Left hindlimb (tissue), 1 donor: ENCODE data around the gene CIART.
"Not testable (repeated sequence)": the region's sequence is repeated elsewhere in the genome, so short reads cannot be mapped to it uniquely, and the experiment has no call there.

ENCODE experiments used
- DNase-seq: peaks from one replicate; pipeline ENCODE4 v3.0.0-alpha.2; 2018

CIART gene

DNA sequence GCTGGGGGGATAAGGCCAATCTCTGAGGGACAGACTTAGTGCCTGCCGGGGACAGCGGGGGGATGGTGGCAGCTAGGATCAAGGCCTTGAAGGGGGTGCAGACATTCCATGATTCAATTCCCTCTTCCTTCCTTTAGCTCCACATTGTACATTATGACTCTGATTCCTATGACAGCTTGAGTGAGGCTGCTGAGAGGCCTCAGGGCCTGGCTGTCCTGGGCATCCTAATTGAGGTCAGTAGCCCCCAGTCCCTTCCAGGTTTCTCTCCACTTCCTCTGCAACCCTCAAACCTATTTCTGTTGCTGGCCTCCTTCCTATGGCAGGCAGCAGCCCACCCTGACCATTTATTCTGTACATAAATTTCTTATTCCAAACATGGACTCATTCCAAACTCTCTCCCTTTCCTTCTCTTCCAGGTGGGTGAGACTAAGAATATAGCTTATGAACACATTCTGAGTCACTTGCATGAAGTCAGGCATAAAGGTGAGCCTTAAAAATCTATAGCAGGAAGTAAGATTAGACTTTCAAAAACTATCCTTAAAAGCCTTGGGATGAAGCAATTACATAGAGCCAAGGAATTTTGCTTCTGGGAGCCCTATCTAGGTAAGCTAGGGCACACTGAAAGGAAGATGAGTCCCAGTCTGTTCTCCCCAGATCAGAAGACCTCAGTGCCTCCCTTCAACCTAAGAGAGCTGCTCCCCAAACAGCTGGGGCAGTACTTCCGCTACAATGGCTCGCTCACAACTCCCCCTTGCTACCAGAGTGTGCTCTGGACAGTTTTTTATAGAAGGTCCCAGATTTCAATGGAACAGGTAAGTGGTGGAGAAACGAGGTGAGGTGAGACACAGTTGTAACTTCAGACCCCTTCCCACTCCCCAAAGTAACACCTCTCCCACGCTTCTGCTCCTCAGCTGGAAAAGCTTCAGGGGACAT, 19.7 kb upstream of the CIART start:
- no peak for DNase-seq

DNA sequence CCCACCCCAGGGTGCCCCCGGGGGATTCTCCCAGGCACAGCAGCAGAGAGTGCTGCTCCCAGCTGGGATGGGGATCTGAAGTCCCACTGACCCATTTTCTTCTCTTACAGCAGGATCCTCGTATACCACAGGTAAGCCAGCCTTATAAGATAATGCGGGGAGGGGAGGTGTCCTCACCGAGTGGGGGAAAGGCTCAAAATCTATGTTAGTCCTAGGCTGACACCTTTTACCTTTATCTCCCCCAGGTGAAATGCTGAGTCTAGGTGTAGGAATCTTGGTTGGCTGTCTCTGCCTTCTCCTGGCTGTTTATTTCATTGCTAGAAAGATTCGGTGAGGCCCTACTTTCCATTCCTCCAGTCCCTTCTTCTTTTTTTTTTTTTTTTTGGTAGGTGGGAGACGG, 18.8 kb upstream of the CIART start:
- no peak for DNase-seq

DNA sequence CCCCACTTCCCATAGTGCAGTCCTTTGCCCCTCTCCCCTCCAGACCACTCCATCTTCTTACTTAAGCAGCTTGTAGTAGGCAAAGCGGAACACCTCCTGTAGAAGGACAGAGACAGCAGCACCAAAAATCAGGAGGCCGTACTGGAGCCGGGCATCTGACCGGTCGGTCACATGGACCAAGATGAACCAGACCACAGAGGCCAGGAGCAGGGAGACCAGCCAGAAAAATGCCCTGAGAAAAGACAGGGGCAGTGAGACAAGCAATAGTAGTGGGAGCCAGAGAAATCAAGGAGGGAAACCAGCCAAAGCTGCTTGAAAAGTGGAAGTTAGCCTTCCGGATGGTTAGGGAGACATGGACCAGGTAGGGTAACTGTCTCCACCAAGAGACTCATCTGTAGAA, 14.5 kb upstream of the CIART start:
- DNase-seq, result no peak

DNA sequence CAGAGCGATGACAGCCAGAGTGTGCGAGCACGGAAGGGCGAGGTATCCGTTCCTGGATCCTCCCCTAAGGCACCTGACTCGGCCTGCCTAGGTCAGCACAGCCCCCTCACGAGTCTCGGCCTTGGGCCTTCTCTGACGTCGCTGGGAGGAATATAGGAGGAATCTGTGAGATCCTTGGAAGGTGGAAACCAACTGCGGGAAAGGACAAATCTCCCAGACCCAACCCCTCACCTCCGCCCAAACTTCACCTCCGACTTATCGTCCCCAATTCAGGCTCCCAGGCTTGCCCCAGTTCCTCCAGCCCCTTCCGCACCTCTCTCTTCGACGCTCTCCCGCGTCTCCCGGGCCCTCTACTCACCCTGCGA, 14.0 kb upstream of the CIART start:
- no peak for DNase-seq

DNA sequence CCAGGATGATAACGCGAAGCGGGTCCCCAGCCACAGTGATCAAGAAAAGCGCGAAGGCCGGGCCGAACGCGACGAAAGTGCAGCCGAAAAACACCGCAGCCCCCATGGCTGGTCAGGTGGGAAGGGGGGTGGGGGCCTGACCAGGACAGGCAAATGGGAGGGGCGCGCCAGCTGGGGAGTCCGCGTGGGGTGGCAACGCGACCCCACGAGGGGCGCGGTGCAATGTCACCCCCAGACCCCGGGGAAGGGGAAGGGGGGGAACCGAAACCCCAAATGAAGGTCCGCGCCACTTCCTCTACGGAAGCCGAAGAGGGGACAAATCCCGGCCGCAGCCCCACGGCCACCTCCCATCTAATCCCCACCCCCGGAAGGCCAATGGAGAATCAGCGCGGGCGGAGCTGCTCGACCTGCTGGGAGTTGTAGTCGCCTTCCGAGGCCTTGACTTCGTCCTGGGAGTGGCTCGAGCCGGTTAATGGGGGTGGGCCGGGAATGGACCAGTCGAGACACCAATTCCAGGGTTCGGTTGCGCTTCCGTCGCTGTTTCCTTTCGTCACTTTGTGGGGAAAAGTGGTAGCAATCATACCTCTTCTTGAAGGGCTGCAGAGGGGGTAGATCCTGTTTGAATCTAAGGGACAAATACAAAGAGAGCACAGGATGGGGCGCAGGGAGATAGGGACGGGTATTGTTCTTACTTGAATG, 13.5 kb upstream of the CIART start, which contains the start of gene APH1A:
APH1A (minus strand) TSS at position 312 of the 699 bp plus-strand sequence; CDS start at position 106, 206 bp downstream.
- peak; percentile 99 for DNase-seq

DNA sequence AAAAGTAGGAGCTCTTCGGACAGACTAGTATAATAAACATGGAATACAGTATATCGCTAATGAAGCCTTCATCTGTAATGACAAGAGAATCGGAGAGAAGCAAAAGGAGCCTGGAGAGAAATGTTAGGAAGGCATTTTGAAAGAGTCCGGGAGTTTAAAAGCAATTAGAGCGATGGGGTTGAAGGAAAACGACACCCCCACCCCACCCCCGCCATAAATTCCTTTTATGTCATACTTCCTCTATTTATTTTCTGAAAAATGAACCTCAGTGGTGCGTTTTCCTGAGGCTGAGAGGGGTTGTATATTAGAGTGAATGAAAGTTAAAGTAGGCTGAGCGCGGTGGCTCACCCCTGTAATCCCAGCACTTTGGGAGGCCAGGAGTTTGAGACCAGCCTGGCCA, 12.9 kb upstream of the CIART start:
- DNase-seq, result no peak

DNA sequence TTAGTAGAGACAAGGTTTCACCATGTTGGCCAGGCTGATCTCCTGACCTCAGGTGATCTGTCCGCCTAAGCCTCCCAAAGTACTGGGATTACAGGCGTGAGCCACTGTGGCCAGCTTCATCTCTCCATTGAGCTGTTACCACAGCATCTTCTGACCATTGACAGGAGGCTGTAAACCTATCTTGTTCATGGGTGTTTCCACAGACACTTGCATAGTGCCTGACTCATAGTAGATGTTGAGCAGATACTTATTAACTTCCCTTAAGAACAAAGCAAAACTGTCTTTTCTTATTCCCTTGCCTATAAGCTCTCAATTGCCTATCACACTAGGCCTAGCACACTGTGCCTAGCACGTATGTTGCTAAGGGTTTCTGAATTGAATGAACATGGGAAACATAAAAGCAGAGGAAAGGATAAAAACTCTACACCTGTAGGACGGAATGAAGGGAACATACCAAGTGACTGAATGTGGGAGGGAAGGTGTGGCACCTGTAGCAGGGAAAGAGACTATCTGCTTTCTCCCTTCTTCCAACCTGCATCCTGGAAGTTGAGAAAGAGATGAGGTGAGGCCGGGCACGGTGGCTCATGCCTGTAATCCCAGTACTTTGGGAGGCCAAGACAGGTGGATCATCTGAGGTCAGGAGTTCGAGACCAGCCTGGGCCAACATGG, 10.9 kb upstream of the CIART start:
- DNase-seq, result no peak

DNA sequence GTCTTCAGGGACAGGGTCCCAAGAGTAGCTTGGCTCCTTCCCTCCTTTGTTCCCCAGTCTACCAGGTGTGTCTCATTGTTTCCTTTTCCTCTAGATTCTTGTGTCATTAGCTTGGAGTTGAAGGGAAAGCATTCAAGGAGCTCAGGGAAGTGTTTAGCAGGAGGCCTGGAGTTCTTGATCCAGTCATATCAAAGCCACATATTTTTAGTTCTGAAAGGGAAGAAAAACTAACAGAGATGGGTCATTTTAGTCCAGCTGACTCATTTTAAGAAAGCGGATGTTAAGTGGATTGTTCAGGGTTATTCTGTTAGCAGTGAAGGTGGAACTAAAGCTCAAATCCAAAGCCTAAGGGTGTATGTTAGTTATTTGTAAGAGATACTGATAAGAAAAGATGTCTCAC, 9.0 kb upstream of the CIART start:
- DNase-seq, result no peak

DNA sequence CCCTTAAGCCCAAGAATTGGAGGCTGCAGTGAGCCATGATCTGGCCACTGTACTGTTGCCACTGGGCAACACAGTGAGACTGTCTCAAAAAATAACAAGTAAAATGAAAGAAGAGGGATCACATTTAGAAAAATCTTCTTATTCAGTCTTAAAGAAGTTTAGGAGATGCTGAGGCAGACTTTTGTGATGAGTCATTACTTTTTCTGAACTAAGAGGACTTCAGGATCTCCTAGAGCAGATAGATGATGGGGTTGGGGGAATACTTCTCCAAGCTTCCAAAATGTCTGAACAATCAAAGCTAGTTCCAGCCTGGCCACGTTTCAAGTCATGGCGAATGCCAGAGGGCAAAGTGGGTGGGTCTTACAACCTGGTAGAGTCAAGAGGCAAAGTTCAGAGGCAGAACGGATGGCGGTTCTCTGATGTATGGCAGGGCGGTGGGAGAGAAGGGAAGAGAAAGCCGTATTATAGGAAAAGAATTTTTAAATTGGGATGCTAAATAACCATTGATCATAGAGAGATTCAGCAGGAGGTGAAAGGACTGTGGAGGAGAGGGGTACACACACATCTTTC, 2.1 kb upstream of the CIART start:
- no peak for DNase-seq

DNA sequence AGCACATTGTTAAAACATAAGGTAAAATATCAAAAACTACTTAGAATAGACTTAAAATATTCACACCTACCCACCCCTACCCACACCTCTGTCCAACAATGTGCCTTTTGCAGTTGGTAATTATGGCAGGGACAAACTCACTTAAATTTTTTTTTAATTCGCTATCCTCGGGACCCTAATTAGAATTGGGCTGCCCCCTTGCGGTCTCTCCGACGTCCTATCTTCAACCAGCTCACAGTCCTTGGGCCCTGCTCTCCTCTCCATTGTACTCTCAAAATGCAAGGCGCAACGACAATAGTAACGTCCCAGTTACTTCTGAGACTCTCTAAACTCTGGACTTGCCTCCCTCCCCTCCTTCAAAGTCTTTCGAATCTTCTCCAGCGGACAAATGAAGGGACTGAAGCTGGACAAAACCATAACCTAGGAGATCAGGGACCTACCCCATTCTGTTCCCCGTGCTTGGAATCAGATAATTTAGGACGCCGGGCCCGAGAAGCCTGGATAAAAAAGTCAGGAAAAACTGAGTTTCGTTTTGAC, 1.1 kb upstream of the CIART start:
- peak; percentile 66 for DNase-seq

DNA sequence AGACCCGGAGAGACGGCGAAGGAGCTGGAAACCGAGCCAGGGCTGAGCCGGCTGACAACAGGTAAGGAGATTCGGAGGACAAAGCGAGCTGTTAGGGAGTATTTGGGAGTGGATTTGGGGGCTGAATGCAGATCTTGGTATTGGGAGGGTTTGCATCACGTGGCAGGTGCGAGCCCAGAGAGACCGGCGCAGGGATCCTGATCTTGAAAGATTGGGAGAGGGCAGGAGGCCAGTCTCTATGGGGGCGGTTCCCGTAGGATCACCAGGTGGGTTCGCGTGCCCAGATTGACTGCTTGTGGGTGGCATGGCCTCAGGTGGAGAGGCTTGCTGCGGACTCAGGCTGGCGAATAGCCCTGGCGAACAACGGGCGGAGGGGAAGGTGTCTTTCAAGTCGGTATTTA, 204 bp downstream of the CIART start:
- DNase-seq, result no peak

DNA sequence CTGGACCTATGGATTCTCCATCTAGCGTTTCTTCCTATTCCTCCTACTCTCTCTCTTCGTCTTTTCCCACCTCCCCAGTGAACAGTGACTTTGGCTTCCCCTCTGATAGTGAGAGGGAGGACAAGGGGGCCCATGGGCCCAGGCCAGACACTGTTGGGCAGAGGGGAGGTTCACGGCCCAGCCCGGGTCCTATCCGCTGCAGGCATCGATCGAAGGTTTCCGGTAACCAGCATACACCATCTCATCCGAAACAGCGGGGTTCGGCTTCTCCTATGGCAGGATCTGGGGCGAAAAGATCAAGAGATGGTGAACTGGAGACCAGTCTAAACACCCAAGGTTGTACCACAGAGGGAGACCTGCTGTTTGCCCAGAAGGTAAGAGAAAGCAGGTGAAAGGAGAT, 906 bp downstream of the CIART start:
- DNase-seq, result no peak

DNA sequence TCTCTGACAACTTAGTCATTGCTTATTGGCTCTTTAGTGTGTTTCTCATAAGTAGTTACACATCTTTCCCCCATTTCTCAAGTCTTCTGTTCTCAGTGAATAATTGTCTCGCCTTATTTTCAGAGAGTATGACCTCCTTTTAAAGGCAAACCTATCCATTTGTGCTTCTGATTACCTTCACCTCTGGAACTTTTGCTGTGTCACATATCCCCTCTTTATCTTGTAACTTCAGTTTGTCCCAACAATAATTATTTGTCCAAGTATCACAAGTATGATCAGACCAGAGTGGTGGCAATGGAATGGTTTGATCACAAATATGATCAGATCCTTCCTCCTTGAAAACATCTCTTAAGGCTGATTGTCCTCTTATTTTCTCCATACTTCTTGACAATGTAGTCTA, 6.0 kb downstream of the CIART start:
- DNase-seq, result no peak

DNA sequence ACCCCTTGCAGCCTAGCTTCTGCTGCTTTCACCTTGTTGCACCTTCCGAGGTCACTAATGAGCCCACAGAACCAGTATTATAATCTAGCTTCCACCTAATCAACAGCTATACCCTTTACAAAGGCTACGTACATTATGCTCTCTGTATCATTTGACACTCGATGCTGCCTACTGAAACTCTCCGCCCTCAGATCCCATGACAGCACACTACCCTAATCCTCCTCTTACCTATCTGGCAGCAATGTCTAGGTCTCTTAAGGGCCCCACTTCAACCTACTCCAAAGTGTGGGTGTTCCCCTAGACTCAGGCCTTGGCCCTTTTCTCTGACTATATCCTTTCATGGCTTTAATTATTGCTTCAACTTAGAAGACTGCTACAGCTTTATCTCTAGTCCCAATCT, 6.5 kb downstream of the CIART start:
- DNase-seq, result no peak

DNA sequence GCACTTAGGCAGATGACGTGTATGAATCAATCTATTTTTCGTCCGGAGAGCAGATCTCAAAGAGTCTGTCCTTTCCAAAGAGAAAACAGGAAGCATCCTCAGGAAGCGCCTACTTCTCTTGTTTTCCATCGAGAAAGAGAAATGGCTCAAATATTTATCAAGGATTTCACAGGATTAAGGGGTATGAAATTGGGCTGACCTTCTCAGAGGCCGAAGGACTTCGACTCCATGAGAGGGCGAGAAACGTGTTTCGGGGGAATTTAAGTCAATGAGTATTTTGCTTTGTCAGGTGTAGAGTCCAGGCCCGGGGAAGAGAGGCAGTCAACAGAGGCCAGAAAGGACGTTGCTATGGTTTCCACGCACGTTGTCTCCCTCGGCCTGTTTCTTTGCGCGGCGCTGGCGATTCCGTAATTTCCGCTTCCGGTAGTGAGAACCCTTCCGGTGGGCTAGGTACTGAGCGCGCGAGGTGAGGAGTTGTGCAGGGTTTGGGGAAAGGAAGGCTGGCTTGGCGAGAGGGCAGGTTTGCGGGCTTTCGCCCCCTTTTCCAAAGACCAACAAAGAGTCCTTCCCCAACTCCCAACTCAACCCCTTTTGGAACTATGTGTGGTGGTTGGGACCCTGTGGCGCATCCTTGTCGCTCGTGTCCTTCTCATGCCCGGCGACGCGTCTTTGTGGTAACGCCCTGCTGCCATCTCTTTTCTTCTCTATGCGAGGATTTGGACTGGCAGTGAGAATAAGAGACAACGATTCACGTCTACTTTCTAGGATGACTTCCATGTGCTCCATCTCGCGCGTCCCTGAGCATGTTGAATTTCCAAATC, 11.3 kb downstream of the CIART start, which contains the start of gene MRPS21:
MRPS21 (plus strand) TSS at position 429 of the 821 bp plus-strand sequence. CDS start 506 bp downstream, outside the sequence.
- peak; percentile 94 for DNase-seq

DNA sequence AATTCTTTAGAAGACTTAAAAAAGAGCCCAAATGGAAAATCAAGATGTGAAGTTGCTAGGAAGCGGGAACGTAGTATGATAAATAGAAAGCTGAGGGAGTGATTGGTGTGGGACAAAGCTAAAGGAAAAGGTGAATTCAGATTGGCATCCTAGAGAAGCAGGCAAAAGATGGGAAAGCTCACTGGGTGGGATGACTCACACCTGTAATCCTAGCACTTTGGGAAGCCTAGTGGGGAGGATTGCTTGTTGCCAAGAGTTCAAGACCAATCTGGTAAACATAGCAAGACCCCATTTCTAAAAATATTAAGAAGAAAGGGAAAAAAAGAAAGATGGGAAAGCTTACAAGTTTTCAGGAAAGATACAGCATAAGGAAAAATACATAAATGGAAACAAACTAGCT, 13.1 kb downstream of the CIART start:
- no peak for DNase-seq

DNA sequence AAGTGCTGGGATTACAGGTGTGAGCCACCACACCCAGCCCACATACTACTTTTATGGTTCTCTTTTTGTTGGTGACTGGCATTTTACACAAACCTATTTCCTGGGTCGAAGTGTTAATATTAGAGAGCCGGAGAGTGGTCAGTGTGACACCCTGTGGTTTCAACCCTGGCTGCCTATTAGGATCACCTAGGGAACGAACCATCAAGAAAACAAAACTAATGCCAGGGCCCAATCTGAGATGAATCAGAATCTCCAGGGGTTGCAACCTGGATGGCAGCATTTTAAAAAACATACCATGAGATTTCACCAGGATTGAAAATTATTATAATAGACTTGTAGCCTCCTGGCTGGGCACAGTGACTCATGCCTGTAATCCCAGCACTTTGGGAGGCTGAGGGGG, 17.4 kb downstream of the CIART start:
- DNase-seq, result no peak

DNA sequence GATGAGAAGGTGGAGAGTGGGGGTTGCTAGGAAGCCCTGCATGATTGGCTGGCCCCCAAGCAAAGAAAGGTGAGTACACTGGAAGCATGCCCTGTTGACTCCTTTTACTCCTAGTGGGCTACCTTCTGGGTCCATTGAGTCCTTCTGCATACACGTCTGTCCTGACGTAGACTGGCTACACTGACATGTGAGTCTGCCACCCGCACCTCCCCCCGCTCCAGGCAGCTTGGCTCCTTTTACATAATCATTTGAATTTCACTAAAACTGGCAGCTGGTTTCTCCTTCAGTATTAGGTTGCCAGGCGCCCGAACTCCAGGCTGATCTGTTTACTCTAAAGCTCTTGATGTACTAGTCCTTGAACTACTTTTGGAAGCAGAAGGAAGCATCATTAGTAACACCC, 20.0 kb downstream of the CIART start:
- DNase-seq, result no peak

DNA sequence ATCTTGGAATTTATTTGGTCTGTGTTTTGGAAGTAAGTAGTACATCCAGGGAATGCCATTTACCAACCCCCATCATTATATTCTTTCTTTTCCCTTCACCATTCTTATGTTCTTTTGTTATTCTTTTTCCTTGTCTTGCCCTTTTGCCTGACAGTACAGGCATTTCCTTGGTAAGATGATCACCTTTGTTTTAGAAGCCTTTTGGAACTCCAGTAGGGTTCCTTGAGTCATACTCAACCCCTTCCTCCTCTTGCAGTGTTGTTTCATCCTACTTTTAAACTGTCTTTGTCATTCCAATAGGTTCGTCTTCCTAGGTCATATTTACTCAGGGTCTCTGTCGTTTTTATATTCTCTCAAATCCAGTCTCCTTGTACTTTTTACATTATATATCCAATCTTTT, 20.5 kb downstream of the CIART start:
- DNase-seq, result no peak

DNA sequence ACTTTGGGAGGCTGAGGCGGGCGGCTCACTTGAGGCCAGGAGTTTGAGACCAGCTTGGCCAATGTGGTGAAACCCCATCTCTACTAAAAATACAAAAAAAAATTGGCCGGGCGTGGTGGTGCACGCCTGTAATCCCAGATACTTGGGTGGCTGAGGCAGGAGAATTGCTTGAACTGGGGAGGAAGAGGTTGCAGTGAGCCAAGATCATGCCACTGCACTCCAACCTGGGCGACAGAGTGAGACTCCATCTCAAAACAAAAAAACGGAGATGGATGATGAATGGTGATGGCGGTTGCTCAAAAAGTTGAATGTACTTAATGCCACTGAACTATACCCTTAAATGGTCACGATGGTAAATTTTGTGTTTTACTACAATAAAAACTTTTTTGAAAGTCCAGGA, 26.2 kb downstream of the CIART start:
- not testable (repeated sequence) for DNase-seq

DNA sequence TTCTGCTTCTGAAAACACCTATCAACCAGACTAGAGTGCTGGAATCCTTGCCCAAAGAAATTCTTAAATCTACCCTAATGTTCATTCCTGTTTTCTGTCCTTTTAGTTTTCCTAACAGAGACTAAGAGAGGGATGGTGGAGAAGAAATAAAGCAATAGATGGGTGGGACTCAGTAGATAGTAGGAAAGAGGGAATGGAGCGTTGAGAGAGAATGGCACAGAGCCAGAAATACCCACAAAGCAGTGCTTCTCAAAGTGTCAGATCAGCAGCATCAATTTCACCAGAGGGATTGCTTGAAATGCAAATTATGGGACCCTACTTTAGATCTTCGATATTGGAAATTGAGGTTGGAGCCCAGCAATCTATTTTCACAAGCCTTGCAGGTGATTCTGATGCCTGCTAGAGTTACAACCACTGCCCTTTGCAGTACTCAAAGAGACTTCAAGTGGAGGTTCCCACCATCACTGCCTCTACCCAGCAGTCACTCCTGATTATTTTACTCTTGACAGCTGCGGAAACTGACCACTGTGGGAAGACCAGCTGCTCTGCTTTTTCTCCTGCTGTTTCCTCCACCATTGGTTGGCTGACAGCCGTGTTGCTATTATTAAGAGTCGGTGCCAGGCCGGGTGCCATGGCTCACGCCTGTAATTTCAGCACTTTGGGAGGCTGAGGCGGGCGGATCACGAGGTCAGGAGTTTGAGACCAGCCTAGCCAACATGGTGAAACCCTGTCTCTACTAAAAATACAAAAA, 27.6 kb downstream of the CIART start:
- DNase-seq, result peak; percentile 52
